GM18508 (cell line): Measurements from ENCODE around the gene VHLL.

Experiments
- ATAC-seq: cut with Tn5 transposase; IDR thresholded peaks from one replicate; pipeline ENCODE4 v1.9.1; 2021; ENCODE audit warnings: moderate number of reproducible peaks; ENCODE audit not compliant: insufficient read depth, unreplicated experiment

Gene VHLL

GRCh38 chr1:156293098-156293434, 6.0 kb downstream of the VHLL start:
- ATAC-seq, result no peak

GRCh38 chr1:156291226-156292061, 7.7 kb downstream of the VHLL start:
- ATAC-seq, result no peak

GRCh38 chr1:156289857-156290256, 9.2 kb downstream of the VHLL start:
- ATAC-seq, result no peak

GRCh38 chr1:156286061-156286460, 13.0 kb downstream of the VHLL start:
- ATAC-seq, result no peak

- ATAC-seq, result no peak
These were observed 13.7 kb downstream of the VHLL start for GRCh38 chr1:156285437-156285836.

- ATAC-seq, result no peak
These were observed 14.3 kb downstream of the VHLL start for GRCh38 chr1:156284757-156285156.

GRCh38 chr1:156284112-156284511, 15.0 kb downstream of the VHLL start, which contains the start of gene TMEM79:
TMEM79 (plus strand) TSS chr1:156284325; CDS start chr1:156285227, 902 bp downstream.
- ATAC-seq, result no peak

GRCh38 chr1:156283521-156283920, 15.6 kb downstream of the VHLL start:
- ATAC-seq, result no peak

GRCh38 chr1:156282479-156283222, 16.5 kb downstream of the VHLL start, which contains the start of gene SMG5:
SMG5 (minus strand) TSS chr1:156282825; CDS start chr1:156282680, 145 bp downstream.
- ATAC-seq, result peak; percentile 54

GRCh38 chr1:156281693-156282478, 17.2 kb downstream of the VHLL start:
- ATAC-seq, result peak; percentile 4

- no peak for ATAC-seq
These were observed 17.8 kb downstream of the VHLL start for GRCh38 chr1:156281281-156281680.

GRCh38 chr1:156279837-156280236, 19.3 kb downstream of the VHLL start:
- ATAC-seq, result no peak

GRCh38 chr1:156276966-156277381, 22.1 kb downstream of the VHLL start:
- ATAC-seq, result no peak

GRCh38 chr1:156276532-156276931, 22.6 kb downstream of the VHLL start:
- ATAC-seq, result no peak

GRCh38 chr1:156270314-156270713, 28.8 kb downstream of the VHLL start:
- ATAC-seq, result no peak

GRCh38 chr1:156268336-156268735, 30.8 kb downstream of the VHLL start:
- ATAC-seq, result no peak

- no peak for ATAC-seq
These were observed 33.1 kb downstream of the VHLL start for GRCh38 chr1:156266051-156266450.

GRCh38 chr1:156263288-156263655, 35.8 kb downstream of the VHLL start:
- no peak for ATAC-seq

- ATAC-seq, result no peak
These were observed 36.4 kb downstream of the VHLL start for GRCh38 chr1:156262461-156263287.

GRCh38 chr1:156260896-156261295, 38.2 kb downstream of the VHLL start:
- ATAC-seq, result no peak
